Measurements from ENCODE around the gene CARHSP1. TPM values are rescaled to one million over a fixed set of nuclear protein-coding genes. Genes with fewer than 3 reads are reported as not detected.
"Not testable (repeated sequence)": the region's sequence is repeated elsewhere in the genome, so short reads cannot be mapped to it uniquely, and the experiment has no call there.

The CARHSP1 gene
- total RNA-seq, 1 donor from 2014 or later, result 161 TPM

DNA sequence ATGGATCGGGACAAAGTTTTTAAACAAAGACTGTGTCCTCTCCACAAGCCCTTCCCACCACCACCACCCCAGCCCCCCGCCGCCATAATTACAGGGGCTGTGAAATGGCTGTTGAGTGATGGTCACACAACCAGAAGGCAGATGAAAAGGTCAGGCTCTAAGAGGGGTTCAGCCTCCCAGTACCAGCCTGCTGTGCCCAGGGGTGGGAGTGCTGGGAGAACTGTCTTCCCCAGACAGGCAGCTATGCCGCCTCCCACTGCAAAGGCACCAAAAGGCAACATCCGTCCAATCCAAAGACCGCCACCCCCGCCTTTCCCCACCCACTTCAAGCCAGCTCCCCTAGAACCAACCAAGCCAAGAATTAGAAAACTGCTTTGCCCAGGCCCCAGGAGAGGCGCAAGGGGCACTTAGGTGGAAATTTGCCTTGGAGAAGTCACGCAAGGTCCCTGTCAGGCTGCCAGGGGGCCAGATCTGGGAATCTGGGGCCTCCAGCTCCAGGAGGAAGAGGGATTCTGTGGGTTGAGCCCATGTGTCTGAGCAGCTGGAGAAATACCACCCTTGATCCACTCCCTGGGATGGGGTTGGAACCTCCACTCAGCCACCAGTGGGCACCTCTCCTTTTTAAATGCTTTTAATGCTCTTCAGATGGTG is 14.4 kb downstream of the CARHSP1 start:
- ATAC-seq, result no peak

DNA sequence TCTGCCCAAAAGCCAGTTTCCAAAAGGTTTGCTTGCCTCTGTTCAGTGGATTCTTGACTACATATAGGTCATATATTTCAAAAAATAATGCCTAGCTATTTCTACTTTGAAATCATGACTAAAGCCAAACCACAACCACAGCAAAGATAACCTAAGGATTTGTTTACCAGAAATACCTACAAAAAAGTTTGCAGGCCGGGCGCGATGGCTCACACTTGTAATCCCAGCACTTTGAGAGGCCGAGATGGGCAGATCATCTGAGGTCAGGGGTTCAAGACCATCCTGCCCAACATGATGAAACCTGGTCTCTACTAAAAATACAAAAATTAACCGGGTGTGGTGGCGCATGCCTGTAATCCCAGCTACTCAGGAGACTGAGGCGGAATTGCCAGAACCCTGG is 15.2 kb downstream of the CARHSP1 start:
- ATAC-seq, result no peak

DNA sequence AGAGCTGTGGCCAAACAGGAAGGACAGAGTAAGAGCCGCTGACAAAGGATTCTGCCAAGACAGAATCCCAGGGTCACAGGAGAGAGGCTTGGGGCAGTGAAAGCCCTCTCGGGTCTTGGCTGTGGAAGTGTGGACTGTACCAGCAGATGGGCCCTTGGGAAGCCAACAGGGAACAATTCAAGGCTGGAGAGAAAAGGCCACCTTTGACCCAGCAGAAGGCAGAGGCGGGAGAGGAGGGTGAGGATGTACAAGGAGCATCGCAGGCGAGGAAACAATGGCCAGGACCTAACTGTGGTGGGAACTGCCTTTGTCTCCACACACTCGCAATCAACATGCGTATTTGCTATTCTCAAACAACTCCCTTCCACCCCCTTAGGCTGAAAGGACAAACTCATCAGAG is 15.7 kb downstream of the CARHSP1 start:
- no peak for ATAC-seq

DNA sequence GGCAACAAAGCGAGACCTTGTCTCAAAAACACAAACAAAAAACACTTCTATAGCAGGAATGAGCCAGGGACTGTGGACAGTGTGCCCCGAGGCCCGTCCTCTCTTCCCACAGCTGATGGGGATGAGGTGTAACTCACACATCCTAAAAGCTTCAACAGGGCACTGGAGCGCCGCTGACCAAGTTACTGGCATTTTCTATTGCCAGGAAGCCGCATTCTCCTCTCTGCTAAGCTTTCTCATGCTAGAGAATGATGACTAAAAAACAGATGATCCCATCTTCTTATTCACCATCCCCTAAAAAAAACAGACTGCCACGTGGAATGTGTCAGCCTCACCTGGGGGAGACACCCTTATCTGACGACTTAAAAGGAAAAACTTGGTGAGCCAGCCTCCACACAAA is 16.3 kb downstream of the CARHSP1 start:
- ATAC-seq, result no peak

DNA sequence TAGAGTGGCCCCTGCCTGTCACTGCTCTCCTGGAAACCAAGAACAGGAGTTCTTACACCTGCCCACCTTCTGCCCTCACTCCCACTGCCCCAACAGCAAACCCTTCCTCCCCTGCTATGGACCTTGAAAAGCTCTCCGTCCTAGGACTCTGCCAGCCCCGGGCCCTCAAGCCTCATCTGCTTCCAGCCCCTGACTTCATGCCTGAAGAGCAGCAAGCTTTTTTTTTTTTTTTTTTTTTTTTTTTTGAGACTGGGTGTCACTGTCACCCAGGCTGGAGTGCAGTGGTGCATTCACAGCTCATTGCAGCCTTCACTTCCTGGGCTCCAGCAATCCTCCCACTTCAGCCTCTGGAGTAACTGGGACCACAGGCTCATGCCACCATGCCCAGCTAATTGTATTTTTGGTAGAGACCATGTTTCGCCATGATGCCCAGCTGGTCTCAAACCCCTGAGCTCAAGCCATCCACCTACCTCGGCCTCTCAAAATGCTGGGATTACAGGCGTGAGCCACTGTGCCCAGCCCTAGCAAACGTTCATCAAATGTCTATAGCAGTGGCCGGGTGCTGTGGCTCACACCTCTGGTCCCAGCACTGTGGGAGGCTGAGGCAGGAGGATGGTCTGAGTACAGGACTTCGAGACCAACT is 16.9 kb downstream of the CARHSP1 start:
- no peak for ATAC-seq

DNA sequence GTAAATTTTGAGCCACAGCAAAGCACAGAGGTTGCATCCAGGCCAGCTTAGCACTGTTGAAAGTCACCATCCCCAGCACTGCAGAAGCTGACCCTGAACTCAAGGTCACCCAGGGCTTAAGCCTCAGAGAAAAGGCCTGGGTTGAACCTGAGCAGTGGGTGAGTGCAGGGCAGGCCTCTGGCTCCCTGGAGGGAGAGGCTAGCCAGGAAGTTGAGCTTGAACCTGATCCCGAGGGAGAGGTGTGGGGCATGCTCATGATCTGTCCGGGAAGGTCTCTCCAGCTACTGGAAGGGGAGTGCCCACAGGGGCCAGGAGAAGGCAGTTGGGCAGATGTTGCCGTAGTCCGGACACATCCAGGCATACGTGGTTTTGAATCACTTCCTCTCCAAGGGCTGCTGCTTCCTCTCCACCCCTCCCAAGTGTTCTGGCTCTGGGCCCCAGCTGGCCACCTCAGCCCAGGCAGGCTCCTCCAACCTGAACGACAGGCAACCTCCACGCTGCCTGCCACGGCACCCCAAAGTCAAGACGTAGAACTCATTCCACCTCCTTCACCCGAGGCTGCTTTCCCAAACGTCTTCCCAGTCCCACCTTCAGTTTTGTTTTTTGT is 18.4 kb downstream of the CARHSP1 start:
- ATAC-seq, result peak; percentile 82

DNA sequence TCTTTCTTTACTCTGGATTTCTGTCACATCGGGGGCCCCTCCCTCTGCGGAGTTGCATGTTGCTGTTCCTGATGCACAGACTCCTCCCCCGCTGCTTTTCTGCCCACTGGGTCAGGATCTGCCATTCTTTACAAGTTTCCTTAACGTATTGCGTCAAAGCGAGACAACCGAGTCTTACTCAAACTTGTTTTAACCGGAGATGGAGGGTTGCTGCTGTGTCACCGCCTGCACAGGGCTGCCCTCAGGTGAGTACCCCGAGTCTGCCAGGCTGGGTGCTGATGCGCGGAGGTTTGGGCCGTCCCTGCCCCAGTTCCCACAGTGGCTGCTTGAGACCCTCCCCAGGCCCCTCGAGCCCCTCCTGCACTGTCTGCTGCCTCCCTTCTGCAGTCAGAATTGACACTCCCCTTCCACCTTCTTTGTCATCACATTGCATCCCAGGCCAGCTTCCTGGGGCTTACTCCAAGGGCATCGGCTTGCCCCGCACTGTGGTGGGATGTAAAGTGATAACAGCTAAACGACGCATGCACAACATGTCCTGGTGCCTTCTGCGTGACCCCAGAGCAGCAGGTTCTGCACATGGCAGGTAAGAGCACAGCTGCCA is 19.3 kb downstream of the CARHSP1 start:
- peak; percentile 48 for ATAC-seq

DNA sequence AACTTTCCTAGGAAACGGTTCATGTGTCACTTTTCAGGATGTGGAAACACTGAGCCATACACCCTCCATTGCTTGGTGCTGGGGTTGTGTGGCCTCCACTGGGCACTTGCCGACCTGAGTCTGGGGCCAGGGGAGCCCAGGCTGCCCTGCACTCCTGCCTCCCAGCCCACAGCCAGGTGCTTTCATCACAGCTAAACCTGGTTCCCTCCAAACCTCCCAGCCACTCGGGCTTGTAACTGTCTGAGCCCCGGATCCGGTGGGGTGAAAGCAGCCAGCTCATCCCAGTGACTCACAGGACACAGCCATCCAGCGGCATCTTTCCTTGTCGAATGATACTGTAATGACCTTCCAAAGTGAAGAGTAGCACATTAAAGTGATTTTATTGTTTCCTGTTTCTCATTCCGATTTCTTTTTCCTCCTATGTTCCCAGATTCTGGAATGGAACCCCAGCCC is 19.8 kb downstream of the CARHSP1 start:
- peak; percentile 45 for ATAC-seq

DNA sequence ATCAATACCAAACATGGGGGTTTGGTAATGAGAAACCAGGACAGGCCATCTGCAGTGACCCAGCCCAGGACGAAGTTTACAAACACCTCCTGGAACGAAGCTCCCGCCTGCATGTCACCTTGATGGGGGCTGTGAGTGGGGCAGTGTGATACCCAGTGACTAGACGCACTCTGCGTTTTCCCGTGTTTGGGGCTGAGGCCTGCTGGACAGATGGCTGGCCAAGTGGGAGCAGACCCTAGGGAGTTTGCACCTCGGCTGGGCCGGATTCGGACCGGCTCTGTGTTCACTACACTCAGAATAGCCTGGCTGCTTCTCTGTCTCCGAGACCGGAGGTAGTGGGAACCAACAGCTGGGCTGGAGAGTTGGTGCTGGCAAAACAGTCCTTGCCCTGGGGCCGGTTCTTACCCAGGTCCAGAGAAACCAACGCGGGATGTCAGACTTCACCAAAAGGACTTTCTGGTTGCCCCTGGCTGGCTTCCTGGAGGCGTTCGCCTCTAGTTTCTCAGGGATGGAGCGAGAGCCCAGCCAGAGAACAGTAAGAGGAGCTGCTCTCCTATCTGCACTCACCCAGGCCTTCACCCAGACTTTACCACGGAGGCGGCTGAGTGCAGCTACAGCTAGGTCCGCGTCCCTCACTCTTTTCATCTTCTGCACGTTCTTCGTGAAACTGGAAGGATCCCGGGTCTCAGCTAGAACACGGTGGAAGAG is 20.4 kb downstream of the CARHSP1 start:
- ATAC-seq, result no peak

DNA sequence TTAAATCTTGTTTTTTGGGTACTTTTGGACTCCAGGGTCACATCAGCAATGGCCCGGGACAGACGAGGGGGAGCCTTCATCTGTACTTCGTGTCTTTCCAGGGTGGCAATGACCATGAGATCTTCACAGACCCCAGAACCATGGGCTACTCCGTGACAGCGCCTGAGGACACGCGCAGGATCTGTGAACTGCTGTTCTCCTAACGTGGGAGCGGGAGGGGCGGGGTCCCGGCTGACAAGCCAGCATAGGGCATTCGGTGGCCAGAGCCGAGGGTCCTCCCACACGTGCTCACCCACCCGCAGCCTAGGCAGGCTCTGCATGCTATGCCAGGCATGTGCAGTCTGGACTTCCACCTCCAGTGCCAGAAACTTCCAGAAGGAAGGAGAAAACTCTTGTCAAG is 21.2 kb downstream of the CARHSP1 start:
- no peak for ATAC-seq

DNA sequence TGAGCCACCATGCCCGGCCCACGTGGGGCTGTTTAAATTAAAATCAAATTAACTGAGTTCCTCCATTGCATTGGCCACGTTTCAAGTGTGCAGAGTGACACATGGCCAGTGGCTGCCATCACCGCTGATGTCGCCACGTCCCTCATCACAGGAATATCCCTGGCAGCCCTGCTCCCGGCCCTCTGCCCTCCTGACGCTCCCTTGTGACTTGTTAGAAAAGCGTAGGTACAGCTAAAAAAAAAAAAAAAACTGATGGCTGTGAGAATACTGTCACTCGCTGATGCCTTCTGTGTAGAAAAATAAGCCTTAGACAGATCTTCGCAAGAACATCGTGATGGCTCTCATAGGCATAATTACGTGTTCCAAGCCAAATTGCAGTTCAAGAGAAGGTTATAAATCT is 21.7 kb downstream of the CARHSP1 start:
- no peak for ATAC-seq

DNA sequence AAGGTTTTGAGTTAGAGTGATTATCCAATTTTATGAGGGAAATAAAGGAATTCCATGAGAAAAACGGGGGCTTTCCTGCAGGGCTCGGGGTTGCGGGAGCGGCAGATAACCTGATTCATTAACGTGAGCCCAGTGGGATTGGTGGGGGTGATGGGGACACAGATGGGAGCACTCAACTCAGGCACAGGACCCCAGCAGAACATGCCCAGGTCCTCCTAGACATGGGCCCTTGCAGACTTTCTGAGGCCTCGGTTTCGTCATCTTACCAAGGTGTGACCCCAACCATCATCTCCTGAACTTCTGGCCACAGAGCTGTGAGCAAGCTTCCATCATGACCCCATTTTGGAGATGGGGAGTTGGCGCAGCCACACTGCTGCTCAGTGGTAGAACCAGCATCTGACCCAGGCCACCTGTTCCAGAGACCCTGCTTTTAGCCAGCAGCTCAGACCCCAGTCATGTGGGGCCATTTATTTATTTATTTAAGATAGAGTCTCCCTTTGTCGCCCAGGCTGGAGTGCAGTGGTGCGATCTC is 22.3 kb downstream of the CARHSP1 start:
- no peak for ATAC-seq

DNA sequence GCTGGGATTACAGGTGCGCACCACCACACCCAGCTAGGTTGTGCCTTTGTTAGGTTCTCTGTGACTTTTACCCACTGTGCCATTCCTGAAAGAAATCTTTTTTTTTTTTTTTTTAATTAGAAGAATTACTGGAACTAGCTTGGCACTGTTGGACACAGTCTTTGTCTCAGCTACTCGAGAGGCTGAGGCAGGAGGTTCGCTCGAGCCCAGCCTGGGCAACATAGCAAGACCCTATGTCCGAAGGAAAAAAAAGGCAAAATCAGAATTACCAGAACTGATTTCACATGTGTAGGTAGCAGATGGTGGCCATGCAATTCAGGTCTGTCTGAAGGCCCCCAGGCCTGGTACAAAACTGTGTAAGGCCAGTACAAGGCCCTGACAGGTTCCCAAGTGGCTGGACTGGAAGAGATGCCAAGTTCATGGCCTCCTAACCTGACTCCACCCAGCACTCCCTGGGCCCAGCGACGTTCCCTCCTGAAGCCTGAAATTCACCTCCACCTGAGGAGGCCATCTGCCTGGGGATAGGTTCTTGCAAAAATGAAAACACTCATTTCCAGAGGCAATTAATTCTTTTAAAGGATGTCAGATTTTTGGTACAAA is 23.0 kb downstream of the CARHSP1 start:
- no peak for ATAC-seq

DNA sequence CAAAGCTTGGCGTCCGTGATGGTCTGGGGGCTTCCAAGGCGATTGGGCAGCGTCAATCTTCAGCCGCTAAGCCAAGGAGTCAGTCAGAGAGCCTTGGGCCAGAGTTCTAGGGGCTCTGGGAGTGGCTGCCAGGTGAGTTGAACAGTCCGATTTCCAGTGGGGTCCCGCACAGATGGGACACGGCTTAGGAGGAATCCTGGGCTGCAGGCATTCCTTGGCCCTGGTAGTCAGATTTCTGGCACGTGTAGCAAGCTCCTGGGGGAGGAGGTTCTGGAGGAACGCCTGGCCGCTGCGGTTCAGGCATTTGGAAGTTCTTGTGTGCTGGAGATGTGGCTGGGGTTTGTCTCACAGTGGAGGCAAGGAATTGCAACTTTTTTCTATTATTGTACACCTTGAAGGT is 25.5 kb downstream of the CARHSP1 start:
- ATAC-seq, result not testable (repeated sequence)

DNA sequence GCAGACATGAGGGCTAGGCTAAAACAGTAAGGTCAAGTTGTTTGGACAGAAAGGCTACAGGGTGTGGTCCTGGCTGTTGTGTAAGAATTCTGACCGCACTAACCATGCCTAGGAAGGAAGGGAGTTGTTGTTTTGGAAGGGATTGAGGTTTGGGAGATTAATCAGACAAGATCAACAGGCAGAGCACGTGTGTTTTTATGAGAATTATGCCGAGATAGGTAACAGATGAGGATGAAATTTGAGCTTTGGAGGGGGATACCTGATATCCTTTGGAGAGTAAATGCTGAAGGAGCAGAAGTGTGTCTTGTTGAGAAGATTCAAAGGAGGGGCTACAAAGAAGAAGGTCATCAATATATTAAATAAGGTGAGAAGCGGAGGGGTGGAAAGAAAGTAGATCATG is 26.8 kb downstream of the CARHSP1 start:
- not testable (repeated sequence) for ATAC-seq

DNA sequence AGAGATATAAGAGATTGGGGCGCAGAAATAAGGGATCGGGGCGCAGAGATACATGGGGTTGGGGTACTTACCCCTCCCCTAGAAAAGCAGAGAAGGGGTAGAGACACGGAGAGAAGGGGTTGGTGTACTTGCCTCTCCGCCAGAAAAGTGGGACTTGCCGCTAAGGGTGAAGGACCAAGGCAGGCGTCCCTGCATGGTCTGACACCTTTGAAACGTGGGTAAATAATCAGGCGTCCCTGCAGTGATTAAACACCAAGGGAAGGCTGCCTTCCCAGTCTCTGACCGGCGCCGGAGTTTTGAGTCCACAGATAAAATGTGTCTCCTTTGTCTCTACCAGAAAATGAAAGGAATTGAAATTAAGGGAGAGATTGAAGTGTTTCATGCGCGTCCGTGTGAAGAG is 31.2 kb downstream of the CARHSP1 start:
- ATAC-seq, result not testable (repeated sequence)

DNA sequence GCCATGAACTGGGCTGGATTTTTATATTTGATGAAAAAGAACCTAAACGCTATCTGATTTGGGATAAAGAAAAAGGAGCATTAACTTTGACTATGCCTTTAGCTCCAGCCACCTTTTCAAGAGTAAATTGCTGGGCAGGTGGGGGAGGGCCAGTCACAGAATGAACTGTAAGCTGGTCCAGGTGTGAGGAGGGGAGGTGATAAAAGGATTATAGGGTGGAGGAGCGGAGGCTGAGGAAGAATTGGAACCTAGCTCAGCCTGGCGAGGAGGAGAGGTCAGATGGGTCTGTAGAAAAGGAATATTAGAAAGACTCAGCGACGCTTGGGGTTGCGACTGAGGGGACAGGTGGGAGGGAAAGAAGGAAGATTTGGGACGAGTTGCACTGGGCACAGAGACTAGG is 32.0 kb downstream of the CARHSP1 start:
- ATAC-seq, result not testable (repeated sequence)

DNA sequence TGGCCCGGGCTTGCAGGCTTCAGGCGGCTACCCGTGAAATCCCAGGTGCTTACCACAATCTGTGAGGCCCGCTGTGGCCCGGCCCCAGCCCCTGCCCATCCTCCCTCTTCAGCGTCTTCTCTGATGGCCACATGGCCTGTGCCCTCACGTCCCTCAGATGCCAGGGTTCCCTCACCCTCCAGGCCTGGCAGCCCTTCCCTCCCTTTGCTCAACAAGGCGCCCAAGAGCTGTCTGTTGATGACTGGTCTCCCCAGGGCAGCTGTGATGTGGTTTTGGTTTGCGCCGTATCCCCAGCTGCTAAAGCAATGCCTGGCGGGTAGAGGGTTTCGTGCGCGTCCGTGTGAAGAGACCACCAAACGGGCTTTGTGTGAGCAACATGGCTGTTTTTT is 36.1 kb downstream of the CARHSP1 start:
- ATAC-seq, result no peak

DNA sequence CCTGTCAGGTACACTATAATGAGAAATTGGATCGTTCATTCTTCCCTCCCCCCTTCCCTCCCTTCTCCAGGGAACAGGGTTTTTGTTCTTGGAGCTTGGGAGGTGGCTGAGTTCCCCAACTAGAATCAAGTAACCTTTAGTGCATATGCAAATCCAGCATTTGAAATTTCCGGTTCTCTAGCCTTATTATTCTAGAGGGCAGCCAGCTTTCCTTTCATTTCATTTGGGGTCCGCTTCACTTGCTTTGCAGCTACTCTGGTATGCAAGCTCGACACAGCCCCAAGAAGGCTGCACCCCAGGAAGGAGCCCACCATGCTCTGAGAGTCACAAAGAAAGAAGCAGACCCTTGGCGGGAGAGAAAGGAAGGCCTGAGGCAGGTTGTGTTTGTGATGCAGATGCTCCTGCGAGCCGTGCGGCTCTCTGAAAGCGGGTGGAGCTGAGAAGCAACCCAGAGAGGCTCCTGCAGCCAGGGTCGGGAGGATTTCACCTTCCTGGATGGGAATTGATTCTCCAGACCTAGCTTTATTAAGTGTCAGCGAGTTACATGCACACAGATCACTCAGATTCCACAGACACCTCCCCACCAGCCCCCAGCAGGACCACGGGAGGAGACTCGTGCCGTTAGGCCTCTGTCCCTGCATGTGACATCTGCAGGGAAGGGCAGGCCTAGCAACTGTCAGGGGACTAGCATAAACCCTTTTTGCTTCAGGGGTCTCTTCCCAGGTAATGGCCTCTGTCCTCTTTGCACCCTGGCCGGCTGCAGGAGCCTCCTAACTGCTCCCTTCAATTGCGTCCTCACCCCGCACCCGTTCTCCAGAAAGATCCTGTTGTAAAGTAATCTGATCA is 36.7 kb downstream of the CARHSP1 start:
- peak; percentile 8 for ATAC-seq

DNA sequence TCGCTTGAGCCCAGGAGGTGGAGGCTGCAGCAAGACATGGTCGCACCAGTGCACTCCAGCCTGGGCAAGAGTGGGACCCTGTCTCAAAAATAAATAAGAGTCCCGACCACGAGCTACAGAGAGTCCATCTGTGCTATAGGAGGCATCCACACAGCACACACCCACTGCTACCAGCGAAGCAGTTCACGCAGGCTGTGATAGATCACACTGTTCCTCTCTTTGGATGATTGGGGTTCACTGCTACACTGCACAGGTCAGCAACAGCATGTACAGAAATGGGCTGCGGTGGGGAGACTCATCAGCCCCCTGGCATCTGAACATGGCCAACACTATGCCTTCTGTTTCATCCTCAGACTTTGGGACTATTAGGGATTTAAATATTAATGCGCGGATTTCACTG is 37.4 kb downstream of the CARHSP1 start:
- ATAC-seq, result no peak

DNA sequence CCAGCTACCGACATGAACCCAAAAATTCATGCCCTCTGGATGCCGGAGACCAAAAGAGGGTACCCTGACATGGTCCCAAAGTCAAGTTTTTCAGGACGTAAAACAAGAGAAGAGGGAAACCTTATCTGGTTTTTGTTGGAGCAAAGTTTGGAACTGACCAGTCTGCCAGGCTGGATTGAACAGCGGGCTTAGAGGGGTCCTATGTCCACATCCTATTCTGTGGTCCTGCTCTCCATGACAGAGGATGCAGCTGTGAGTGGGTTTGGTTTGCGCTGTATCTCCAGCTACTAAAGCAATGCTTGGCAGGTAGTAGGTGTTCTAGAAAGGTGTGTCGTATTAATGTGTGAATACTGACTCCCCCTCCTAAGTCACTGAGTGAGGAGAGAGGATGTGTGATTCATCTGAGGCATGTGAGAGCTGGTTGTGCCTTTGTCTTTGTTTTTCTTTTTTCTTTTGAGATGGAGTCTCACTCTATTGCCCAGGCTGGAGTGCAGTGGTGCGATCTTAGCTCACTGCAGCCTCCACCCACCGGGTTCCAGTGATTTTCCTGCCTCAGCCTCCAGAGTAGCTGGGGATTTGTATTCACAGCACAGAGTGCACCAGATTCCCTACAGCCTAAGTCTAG is 40.2 kb downstream of the CARHSP1 start:
- ATAC-seq, result peak; percentile 92

Data from esophagus mucosa (tissue), 1 donor.